Measurements from ENCODE around the gene ATP8B4. TPM values are rescaled to one million over a fixed set of nuclear protein-coding genes. Genes with fewer than 3 reads are reported as not detected.

The ATP8B4 gene
- total and polyA plus RNA-seq, 2 donors (not counting 3 experiments of a cell fraction or from before 2014, with no cell fraction given) = not detected

DNA sequence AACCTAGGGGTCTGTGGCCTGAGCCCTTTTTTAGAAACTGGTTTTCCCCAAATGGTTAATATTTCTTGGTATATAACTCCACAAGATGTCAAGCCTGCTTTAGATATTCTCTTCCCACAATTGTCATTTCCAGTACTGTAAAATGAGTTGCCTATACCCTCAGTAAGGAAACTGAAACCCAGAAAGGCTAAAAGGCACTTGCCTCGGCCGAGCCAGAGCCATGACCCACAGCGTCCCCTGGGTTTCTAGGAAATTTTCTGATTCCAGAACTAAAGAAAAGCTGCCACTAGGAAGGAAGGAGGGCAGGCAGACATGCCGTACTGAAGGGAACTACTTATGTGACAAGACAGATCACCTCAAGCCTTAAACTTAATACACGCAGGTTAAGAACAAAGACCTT is 59.1 kb downstream of the ATP8B4 start:
- dilution Hi-C loops (cut with MboI; ENCODE audit: extremely low pct_ligation_motif_present, low sequenced_read_pairs) (no loop called here), intact Hi-C loops (cut with micrococcal nuclease) (no loop called here)
- TF ChIP-seq, protein P1, sequence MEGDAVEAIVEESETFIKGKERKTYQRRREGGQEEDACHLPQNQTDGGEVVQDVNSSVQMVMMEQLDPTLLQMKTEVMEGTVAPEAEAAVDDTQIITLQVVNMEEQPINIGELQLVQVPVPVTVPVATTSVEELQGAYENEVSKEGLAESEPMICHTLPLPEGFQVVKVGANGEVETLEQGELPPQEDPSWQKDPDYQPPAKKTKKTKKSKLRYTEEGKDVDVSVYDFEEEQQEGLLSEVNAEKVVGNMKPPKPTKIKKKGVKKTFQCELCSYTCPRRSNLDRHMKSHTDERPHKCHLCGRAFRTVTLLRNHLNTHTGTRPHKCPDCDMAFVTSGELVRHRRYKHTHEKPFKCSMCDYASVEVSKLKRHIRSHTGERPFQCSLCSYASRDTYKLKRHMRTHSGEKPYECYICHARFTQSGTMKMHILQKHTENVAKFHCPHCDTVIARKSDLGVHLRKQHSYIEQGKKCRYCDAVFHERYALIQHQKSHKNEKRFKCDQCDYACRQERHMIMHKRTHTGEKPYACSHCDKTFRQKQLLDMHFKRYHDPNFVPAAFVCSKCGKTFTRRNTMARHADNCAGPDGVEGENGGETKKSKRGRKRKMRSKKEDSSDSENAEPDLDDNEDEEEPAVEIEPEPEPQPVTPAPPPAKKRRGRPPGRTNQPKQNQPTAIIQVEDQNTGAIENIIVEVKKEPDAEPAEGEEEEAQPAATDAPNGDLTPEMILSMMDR (IDR thresholded peaks at IDR 0.05; ENCODE audit: extremely low read depth in 1 of 2, insufficient read depth in 1 of 2, low read depth in 1 of 2, low read length in 2 of 2) = no peak
- TF ChIP-seq MYC (IDR thresholded peaks at IDR 0.05; ENCODE audit: low read depth, low read length) = no peak
- no peak for TF ChIP-seq GATA2 (IDR thresholded peaks at IDR 0.05; ENCODE audit: insufficient read depth, insufficient read length, low read depth, low read length)
- TF ChIP-seq POLR2AphosphoS5 (IDR thresholded peaks at IDR 0.05; ENCODE audit: insufficient read depth, low read depth, low read length) = no peak
- TF ChIP-seq, protein P2, sequence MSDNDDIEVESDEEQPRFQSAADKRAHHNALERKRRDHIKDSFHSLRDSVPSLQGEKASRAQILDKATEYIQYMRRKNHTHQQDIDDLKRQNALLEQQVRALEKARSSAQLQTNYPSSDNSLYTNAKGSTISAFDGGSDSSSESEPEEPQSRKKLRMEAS (IDR thresholded peaks at IDR 0.05; ENCODE audit: insufficient read depth, insufficient read length) = no peak
- TF ChIP-seq FOS (IDR thresholded peaks at IDR 0.05; ENCODE audit: borderline replicate concordance, insufficient read depth, low read length) = no peak
- no peak overlapping the region for H3K4me2 ChIP-seq (ENCODE audit: insufficient read depth, low read length)
- H3K4me1 ChIP-seq (ENCODE audit: control insufficient read depth, extremely low read depth, insufficient read depth, low read length) = no peaks in the 10 kb centered on the region
- no peaks in the 10 kb centered on the region for H3K9me3 ChIP-seq (replicated peaks; ENCODE audit: control insufficient read depth, insufficient read depth, low read length)
- H4K20me1 ChIP-seq (replicated peaks; ENCODE audit: control insufficient read depth, extremely low read depth, insufficient read depth, low read length) = no peaks in the 10 kb centered on the region
- no peak overlapping the region for H3K27ac ChIP-seq (ENCODE audit: insufficient read depth, low read depth, low read length)
- H3K4me3 ChIP-seq (replicated peaks in 1 of 3; ENCODE audit: insufficient read depth in 1 of 3, low read depth in 1 of 3, low read length in 3 of 3) = no peak overlapping the region
- H3K9ac ChIP-seq (replicated peaks; ENCODE audit: extremely low read depth, insufficient read depth, low read length) = no peak overlapping the region
- CTCF ChIA-PET = no interaction called here
- peaks cover 4 to 10% of the 10 kb centered on the region in 2 experiments for H3K27me3 ChIP-seq (ENCODE audit: control insufficient read depth in 2 of 2, insufficient read depth in 2 of 2, low read length in 2 of 2)
- BruUV-seq (replicated peaks) = no TSS peak
- H3K36me3 ChIP-seq (ENCODE audit: control insufficient read depth in 2 of 2, extremely low read depth in 1 of 2, insufficient read depth in 2 of 2, low read length in 2 of 2) = no peaks in the 10 kb centered on the region
- H3K79me2 ChIP-seq (ENCODE audit: control insufficient read depth, insufficient read depth, low read length) = no peaks in the 10 kb centered on the region
- DNase-seq (ENCODE audit: low read depth, low spot score) (no peak), FAIRE-seq (no peak)
- no peaks in the 10 kb centered on the region for H3K9me1 ChIP-seq (replicated peaks; ENCODE audit: control insufficient read depth, extremely low read depth, insufficient read depth, low read length)
- H2AFZ ChIP-seq (ENCODE audit: low read depth, low read length) = no peak overlapping the region
- POLR2A ChIA-PET = no interaction called here

Data from endothelial cell of umbilical vein (primary cell).